Muscle layer of duodenum (tissue), 2 donors: Measurements from ENCODE around the gene WEE1.

Experiments
- H3K27ac ChIP-seq: one replicate; pipeline ENCODE4 v1.7.0; 2013; ENCODE audit warnings: mild to moderate bottlenecking, low read length
- H3K27me3 ChIP-seq: one replicate; pipeline ENCODE4 v1.7.0; 2013; ENCODE audit warnings: low read depth, mild to moderate bottlenecking, control low read depth, low read length
- H3K36me3 ChIP-seq, 2 donors: one replicate each; pipeline ENCODE4 v1.7.0; 2013; ENCODE audit warnings: low read length in 2 of 2, control low read depth in 1 of 2, mild to moderate bottlenecking in 1 of 2; ENCODE audit not compliant: insufficient read depth in 2 of 2, control insufficient read depth in 1 of 2
- H3K4me1 ChIP-seq, 2 donors: one replicate each; pipeline ENCODE4 v1.7.0; 2013; ENCODE audit warnings: low read length in 2 of 2, mild to moderate bottlenecking in 2 of 2, control low read depth in 1 of 2, moderate library complexity in 1 of 2; ENCODE audit not compliant: insufficient read depth in 2 of 2, control insufficient read depth in 1 of 2
- H3K4me3 ChIP-seq, 2 donors: one replicate each; pipeline ENCODE4 v1.7.0; 2013; ENCODE audit warnings: low read length in 2 of 2, low read depth in 1 of 2, mild to moderate bottlenecking in 1 of 2
- H3K9me3 ChIP-seq, 2 donors: one replicate each; pipeline ENCODE4 v1.7.0; 2013; ENCODE audit warnings: low read length in 2 of 2, control low read depth in 1 of 2, mild to moderate bottlenecking in 1 of 2; ENCODE audit not compliant: control insufficient read depth in 1 of 2
- donor health status: healthy.

Gene WEE1

GRCh38 chr11:9573052-9573774 lies at the start of gene WEE1:
Gene WEE1 (plus strand): TSS chr11:9573670. CDS start chr11:9573934, 264 bp downstream.
- H3K27ac ChIP-seq, result peak within 1 kb of the TSS; percentile 95
- H3K4me3 ChIP-seq, result peak within 1 kb of the TSS; percentile 74 to 88
- peaks cover 5 to 14% of the 10 kb centered on the region in 2 donors for H3K4me1 ChIP-seq
- no peaks in the 10 kb centered on the region for H3K9me3 ChIP-seq
- peaks cover 0 to 27% of the 10 kb centered on the region in 2 donors for H3K36me3 ChIP-seq
- no peaks in the 10 kb centered on the region for H3K27me3 ChIP-seq

DNA sequence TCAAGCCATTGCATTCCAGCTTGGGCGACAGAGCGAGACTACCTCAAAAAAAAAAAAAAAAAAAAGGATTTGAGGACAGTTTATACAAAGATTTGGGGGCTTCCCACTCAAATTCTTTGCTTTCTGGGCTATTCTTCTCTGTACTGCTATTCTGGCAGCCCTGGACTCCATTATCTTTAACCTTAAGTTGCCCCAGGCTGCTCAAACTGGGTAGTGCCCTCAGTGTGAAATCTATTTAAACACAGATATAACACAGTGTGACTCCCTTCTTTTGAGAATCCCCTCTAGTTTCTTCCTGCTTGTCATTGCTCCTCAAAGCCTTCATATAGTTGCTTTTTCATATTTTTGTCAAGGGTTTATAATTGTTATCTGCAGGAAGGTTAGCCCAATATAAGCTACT lies 49.5 kb upstream of the WEE1 start:
- H3K4me3 ChIP-seq, result no peak overlapping the region
- no peak overlapping the region for H3K27ac ChIP-seq
- H3K27me3 ChIP-seq, result no peaks in the 10 kb centered on the region
- peaks cover 12 to 13% of the 10 kb centered on the region in 2 donors for H3K4me1 ChIP-seq
- H3K9me3 ChIP-seq, result no peaks in the 10 kb centered on the region
- H3K36me3 ChIP-seq, result peaks cover 0 to 13% of the 10 kb centered on the region in 2 donors

DNA sequence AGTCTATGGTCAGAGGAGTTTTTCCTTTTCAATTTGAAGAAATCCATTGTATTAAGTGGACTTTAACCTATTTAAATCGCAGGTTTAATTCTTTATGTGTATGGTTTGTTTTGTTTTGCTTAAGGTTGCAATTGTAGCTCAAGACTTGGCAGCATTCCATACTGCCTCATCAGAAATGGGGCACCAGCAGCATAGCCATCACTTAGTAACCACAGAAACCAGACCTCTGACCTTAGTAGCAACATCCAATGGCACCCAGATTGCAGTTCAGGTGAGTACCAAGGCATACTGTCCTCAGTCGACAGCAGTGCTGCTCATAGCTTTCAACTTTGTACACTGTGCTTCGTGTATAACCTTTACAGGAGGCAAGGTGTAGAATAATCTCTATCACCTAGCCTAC lies 48.4 kb upstream of the WEE1 start:
- H3K27ac ChIP-seq, result no peak overlapping the region
- H3K4me3 ChIP-seq, result no peak overlapping the region
- H3K36me3 ChIP-seq, result peaks cover 0 to 13% of the 10 kb centered on the region in 2 donors
- no peaks in the 10 kb centered on the region for H3K27me3 ChIP-seq
- no peaks in the 10 kb centered on the region for H3K9me3 ChIP-seq
- H3K4me1 ChIP-seq, result peaks cover 23 to 24% of the 10 kb centered on the region in 2 donors

DNA sequence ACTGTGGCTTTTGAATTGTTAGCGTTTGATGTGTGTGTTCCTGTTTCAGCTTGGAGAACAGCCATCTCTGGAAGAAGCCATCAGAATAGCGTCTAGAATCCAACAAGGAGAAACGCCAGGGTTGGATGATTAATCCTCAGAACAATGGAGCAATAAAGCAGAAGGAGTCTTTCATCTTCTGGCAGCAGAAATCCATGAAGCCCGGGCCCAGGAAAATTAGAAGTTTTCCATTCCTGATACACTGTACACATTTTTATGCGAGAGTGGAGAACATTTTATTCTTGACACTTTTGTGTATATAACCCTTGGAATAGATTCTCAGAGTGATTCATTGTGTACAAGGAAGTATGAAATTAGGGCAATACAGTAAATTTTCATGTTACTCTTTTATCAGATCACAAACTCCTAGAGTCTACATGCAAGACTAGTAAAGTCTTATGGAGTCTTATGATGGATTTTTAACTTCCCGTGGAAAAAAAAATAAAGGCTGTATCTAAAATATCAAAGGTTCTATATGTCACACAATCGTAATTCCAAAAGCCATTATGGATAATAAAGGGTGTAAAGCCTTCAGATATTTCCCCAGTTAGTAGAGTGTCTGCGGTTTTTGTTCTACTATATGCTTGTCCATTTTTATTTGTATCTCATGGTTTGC lies 45.9 kb upstream of the WEE1 start:
- Histone ChIP-seq H3K9me3 (no peaks in the 10 kb centered on the region), H3K27ac (peak overlapping the region; percentile 58), H3K4me1 (peaks cover 24 to 26% of the 10 kb centered on the region in 2 donors), H3K36me3 (peaks cover 0 to 13% of the 10 kb centered on the region in 2 donors), H3K27me3 (no peaks in the 10 kb centered on the region), H3K4me3 (peak overlapping the region in 1 of 2 donors; percentile 21)

DNA sequence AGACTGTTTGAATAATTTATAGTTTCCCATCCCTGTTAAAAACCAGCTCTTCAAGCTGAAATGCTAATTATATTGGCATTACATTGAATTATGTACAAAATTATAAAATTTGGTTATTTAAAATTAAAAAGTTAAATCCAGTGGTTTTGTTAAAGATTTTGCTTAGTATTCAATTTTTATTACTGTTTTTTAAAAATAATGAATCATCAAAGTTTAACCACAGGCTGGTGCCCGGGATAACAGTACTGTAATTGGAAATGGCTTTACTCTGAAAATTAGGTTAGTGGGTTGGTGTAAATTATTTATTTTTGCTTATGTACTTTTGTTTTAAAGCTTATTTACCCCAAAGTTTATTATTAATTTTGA lies 45.4 kb upstream of the WEE1 start:
- Histone ChIP-seq H3K9me3 (no peaks in the 10 kb centered on the region), H3K4me1 (peaks cover 24 to 26% of the 10 kb centered on the region in 2 donors), H3K4me3 (no peak overlapping the region), H3K27me3 (no peaks in the 10 kb centered on the region), H3K36me3 (peaks cover 0 to 13% of the 10 kb centered on the region in 2 donors), H3K27ac (peak overlapping the region; percentile 58)

DNA sequence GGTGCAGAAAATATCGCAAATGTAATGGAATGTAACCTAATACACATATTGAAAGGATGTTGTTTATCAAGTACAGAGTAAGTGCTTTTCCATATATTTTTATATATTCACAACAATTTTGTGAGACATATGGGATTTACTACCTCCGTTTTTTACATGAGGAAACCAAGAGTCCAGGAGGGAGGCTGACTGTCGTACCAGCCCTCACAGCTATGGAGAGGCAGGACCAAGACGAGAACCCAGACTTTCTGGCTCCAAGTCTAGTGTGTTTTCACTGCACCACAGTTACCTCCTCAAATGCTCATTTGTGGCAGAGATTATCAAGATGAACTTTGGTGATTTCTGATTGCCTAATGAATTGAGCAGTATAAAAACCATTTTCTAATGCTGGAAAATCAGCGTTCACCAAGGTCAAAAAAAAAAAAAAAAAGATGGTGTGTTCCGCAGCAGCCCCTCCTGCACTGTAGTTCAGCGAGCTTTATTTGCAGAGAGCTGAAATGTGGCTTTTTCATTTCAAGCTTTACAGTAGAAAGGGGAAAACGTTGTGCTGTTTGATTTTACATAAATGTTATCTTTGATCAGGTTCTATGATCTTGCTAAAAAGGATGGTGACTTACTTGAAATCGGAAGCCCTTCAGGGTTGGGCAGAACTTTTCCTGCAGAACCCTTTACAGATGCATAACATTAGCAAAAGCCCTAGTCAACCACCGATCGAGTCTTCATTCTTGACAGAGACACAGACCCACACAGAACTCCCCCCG lies 44.7 kb upstream of the WEE1 start:
- no peak overlapping the region for H3K27ac ChIP-seq
- peaks cover 24 to 26% of the 10 kb centered on the region in 2 donors for H3K4me1 ChIP-seq
- H3K27me3 ChIP-seq, result no peaks in the 10 kb centered on the region
- no peaks in the 10 kb centered on the region for H3K9me3 ChIP-seq
- no peak overlapping the region for H3K4me3 ChIP-seq
- peaks cover 0 to 13% of the 10 kb centered on the region in 2 donors for H3K36me3 ChIP-seq

GRCh38 chr11:9529334-9529650 lies 44.2 kb upstream of the WEE1 start:
- Histone ChIP-seq H3K9me3 (no peaks in the 10 kb centered on the region), H3K27me3 (no peaks in the 10 kb centered on the region), H3K27ac (no peak overlapping the region), H3K36me3 (peaks cover 0 to 13% of the 10 kb centered on the region in 2 donors), H3K4me1 (peaks cover 24 to 26% of the 10 kb centered on the region in 2 donors), H3K4me3 (no peak overlapping the region)

DNA sequence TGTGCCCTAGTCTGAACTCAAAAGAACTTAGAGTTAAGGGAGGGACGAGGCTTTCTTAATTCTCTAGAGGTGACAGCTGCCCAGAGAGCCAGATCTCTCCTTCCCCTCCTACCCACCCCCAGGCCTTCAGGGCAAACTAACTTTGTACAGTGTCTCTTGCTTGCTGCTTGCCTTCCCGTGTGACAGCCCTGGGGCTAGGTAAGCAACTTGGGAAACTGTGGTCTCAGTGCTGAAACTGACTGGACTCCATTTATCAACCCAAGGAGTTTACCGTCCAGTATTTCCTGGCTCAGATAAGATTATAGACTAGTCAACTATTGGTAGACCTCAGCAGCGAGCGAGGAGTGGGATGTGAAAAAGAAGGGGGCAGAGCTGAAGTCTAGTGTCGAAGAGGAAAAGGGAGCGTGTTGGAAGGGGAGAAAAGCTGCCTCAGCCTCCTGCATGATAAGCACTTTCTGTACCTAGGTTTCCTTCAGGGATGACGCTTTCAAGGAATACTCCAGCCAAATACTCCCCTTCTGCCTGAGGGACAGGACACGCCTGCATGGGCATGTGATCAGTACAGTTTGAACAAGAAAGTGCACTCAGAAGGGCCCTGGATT lies 43.3 kb upstream of the WEE1 start:
- H3K9me3 ChIP-seq, result no peaks in the 10 kb centered on the region
- H3K36me3 ChIP-seq, result peaks cover 0 to 7% of the 10 kb centered on the region in 2 donors
- H3K27me3 ChIP-seq, result no peaks in the 10 kb centered on the region
- H3K4me1 ChIP-seq, result peaks cover 24 to 34% of the 10 kb centered on the region in 2 donors
- H3K4me3 ChIP-seq, result no peak overlapping the region
- H3K27ac ChIP-seq, result no peak overlapping the region

- H3K27ac ChIP-seq, result no peak overlapping the region
- no peaks in the 10 kb centered on the region for H3K27me3 ChIP-seq
- no peak overlapping the region for H3K4me3 ChIP-seq
- H3K9me3 ChIP-seq, result no peaks in the 10 kb centered on the region
- peaks cover 24 to 35% of the 10 kb centered on the region in 2 donors for H3K4me1 ChIP-seq
- H3K36me3 ChIP-seq, result no peaks in the 10 kb centered on the region
Observed at GRCh38 chr11:9530901-9531625, 42.4 kb upstream of the WEE1 start.

DNA sequence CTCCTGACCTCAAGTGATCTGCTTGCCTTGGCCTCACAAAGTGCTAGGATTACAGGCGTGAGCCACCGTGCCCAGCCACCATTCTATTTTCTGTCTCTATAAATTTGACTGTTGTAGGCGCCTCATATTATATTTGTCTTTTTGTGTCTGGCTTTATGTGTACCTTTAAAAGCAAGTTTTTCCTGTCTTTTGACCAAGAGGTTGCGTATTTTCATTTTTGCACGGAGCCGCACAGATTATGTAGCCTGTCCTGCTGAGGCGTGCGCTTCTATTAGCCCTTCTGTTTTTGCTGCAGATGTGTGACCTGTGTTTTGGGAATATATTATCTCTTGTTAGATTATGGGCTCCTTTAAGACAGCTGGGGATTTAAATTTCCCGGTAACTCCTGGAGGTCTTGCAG lies 40.4 kb upstream of the WEE1 start:
- H3K36me3 ChIP-seq, result no peaks in the 10 kb centered on the region
- no peaks in the 10 kb centered on the region for H3K9me3 ChIP-seq
- no peak overlapping the region for H3K4me3 ChIP-seq
- no peaks in the 10 kb centered on the region for H3K27me3 ChIP-seq
- H3K4me1 ChIP-seq, result peaks cover 17 to 23% of the 10 kb centered on the region in 2 donors
- H3K27ac ChIP-seq, result no peak overlapping the region
